ENCODE results near the gene SPACA9.

Gene SPACA9

DNA sequence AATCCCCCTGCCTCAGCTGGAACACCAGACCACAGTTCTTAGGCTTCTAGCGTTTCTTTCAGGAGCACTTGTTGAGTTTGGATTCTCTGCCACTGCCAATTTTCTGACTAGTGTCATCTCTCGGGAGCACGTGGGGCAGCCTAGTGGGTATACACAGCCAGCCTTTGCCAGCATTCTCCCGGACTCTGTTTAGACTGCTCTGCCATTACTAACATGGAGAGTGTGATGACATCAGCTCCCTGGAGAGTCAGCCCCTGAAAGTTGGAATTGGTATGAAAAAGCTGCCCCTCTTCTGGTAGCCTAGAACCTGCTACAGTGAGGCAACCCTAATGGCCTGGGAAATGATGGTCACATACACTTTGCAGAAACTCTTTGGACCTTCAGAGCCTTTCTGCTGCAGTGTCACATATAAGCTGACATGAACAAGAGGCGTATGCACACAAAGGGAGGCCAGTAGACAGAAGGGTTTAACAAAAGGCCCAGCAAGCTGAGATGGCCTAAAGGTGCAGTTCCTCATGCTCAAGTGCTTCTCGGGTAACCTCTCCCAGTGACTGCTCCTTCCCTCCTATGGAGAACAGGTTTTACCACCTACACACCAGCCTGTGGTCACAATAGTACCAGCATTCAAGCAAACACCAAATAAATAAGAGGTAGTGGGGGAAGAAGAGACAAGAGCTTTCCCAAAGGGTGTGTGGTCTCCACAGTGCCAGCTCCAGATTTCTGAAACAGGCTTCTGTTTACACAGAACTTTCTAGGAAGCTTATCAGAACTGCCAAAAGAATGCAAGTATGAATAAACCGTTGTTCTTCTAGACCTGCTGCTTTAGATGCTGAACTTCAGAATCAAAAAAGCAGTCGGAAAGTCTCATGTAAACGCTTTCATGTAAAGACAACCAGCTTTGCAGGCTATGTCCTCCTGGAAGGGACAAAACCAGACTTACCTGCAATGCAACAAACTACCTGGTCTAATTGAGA is 16.5 kb downstream of the SPACA9 start:
- no peak for DNase-seq

- DNase-seq, result no peak
These were observed 17.6 kb downstream of the SPACA9 start for GRCh38 chr9:132896264-132896663.

DNA sequence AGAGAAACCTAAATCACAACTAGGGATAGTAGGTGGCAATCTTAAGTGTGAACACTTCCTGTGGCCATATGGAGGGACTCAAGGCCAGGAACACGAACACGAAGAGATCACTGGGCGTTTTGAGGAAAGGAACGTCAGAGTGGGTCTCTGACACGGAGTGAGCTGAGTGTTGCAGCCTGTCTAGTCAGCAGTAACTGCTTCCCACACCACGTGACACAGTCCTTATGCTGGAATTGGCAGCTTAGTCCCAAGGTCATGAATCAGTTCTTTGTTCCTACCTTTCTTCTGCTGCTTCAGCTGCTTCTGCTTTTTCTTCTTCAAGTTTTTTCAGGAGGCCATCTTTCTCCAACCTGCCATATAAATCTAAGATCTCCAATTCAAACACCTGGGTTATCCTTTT is 18.2 kb downstream of the SPACA9 start:
- no peak for DNase-seq

GRCh38 chr9:132898051-132898450 is 19.4 kb downstream of the SPACA9 start:
- no peak for DNase-seq

- peak; percentile 64 to 77 for DNase-seq
These were observed 23.4 kb downstream of the SPACA9 start for GRCh38 chr9:132901858-132902831.

GRCh38 chr9:132903574-132904492 is 25.1 kb downstream of the SPACA9 start:
- no peak for DNase-seq

- no peak for DNase-seq
These were observed 27.0 kb downstream of the SPACA9 start for GRCh38 chr9:132905726-132906125.

DNA sequence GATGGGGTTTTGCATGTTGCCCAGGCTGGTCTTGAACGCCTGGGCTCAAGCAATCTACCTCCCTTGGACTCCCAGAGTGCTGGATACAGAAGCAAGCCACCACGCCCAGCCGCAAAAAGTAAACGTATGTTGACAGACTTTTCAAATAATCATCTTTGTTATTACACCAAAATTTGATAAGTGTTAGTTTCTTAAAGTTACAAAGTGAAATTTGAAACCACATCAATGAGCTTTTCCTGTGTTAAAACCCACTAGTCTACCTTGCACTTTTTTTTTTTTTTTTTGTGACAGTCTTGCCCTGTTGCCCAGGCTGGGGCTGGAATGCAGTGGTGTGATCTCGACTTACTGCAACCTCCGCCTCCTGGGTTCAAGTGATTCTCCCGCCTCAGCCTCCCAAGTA is 29.9 kb downstream of the SPACA9 start:
- DNase-seq, result no peak

DNA sequence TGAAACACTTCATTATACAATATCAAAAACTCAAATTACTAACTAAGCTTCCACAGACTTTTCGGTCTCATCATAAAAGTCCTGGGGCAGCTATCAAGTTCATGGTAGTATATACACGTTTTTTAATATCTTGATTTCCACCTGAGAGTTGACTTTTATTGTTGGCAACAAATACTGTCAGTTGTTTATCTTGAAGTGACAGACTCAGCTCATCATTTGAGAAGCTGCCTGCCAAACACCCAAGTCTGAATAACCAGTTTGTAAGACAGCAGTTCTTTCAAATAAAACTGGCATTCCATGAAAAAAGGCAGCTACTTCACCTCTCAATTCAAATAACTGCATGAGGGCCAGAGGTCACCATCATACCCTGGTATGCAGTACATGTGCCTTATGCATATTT is 30.6 kb downstream of the SPACA9 start:
- no peak for DNase-seq

DNA sequence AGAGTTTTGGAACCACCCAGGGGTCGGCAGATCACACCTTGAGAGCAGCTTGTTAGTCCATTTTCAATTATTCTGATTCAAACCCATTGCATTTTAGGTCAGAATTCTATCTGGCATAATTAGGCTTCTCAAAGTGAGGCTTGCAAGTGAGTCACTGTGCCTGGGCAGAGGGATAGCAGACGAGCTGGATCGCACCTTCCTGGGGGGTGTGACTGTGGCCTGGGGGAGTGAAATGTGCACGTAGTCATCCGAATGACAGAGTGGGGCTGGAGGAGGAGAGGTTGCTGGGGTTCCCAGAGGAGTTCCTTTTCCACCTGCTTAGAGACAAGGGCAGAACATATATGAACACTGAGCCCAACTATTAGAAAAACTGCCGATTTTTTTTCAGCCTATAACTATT is 31.7 kb downstream of the SPACA9 start:
- no peak for DNase-seq

DNA sequence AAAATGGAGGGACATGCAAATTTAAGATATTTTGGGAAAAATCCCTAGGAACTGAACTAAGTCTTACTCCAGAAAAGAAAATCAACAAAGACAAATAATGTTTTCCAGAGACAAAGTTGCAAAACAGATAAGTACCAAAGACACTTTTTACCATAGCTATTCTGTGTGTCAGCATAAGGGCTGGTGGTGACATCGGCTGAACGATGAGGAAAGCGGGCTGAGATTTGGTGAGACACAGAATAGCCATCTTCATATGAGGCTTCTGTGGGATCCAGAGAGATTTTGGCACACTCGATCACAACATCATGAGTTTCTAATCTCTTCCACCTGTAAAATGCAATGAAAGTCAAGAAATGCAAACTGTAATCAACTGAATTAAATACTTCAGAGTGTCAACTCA is 33.4 kb downstream of the SPACA9 start:
- no peak for DNase-seq

DNA sequence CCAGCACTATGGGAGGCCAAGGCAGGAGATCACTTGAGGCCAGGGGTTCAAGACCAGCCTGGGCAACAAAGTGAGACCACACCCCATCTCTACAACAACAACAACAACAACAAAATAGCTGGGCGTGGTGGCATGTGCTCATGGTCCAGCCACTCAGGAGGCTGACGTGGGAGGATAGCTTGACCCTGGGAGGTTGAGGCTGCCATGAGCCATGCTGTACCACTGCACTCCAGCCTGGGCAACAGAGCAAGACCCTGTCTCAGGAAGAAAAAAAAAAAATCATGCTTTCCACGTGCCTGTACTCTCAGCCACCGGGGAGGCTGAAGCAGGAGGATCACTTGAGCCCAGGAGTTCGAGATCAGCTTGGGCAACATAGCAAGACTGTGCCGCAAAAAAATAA is 36.2 kb downstream of the SPACA9 start:
- no peak for DNase-seq

DNA sequence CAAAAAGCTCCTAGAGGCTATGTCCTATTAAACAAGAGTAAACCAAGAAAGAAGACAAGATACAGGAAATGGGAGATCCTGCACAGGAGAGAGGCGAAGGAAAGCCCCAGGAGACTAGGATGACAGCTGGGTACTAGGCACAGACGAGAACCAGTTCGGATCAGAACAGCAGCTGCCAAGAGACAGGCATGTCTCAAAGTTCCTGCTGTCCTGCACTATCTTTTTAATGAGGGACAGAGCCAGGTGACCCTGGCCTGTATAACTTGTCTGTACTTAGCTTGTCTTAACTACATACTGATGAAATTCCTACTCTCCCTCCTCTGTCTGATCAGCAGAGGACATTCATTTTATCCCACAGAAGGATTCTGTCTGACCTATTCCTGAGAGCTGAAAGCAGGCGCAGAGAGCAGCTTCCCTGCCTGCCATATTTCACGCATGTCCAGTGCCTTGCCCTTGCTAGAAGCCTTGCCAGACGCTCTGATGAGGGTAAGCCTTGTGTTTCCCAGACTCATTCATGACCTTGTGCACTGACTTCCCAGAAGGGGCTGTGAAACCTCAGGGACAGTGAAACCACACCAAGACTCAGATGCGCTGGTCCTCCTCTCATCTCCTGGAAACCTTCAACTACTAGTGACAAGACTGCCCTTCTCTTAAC is 41.0 kb downstream of the SPACA9 start:
- DNase-seq, result no peak

- peak; percentile 84 to 85 for DNase-seq
These were observed 44.7 kb downstream of the SPACA9 start for GRCh38 chr9:132923346-132923902.

DNA sequence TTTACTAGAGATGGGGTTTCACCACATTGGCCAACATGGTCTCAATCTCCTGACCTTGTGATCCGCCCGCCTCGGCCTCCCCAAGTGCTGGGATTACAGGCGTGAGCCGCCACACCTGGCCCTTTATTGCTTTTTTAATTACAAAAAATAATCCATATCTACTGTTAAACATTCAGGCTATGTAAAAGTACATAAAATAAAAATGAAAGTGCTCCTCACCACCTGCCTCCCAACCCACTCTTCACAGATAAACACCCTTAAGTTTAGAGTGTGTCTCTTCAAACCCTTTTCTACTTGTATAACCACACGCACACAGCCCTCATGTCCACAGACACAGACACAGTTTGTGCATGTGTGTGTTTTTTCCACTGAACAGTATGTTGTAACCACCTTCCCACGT is 49.0 kb downstream of the SPACA9 start:
- DNase-seq, result no peak

- DNase-seq, result no peak
These were observed 52.6 kb downstream of the SPACA9 start for GRCh38 chr9:132931178-132931735.

GRCh38 chr9:132935026-132935425 is 56.3 kb downstream of the SPACA9 start:
- DNase-seq, result no peak

DNA sequence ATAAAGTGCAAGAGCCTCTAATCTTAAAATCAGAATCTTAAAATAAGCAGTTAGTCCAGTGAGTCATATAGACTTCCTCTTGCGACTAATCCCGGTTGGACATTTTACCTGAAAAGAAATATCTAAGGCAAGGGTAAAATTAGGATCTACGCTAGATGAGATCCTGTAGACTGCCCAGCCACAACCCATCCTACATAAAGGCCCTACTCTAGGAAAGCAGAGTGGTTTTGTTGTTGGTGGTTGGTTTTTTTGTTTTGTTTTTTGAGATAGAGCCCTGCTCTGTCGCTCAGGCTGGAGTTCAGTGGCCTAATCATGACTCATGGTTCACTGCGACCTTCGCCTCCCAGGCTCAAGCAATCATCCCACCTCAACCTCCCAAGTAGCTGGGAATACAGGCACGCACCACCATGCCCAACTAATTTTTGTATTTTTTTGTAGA is 58.8 kb downstream of the SPACA9 start:
- DNase-seq, result no peak

DNA sequence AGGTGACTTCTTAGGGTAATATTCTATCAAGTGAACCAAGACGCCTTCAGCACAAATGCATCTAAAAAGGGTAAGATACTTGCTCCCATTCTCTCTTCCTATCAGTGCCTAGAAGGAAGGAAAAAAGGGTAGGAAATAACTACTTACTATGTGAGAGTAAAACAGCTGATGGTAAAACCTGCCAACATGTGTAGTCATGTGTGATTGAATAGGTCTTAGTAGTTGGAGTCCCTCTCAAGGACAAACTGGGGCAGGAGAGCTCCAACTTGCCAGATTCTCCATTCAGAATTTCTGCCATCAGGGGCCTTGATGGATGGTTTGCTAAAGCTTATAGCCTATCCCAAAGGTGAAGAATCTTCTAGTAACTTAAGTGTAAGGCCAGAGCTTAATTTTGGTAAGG is 60.5 kb downstream of the SPACA9 start:
- DNase-seq, result no peak
